Osteoblast (primary cell): ENCODE data around the gene RNASE13. TPM values are rescaled to one million over a fixed set of nuclear protein-coding genes. Genes with fewer than 3 reads are reported as not detected.
A peak's percentile ranks its signal among the peaks of the same experiment; 100 is the strongest.

ENCODE experiments used
- DNase-seq: peaks from one replicate; pipeline ENCODE4 v3.0.0; 2011; ENCODE audit warnings: low spot score, mixed read lengths; ENCODE audit not compliant: insufficient read length; ENCODE audit errors: missing footprints
- H2AFZ ChIP-seq: 2 replicates; pipeline ENCODE4 v1.6.0; 2011; ENCODE audit warnings: mild to moderate bottlenecking, low read length
- H3K27ac ChIP-seq: 2 replicates; pipeline ENCODE4 v1.5.1; 2011; ENCODE audit warnings: mild to moderate bottlenecking, low read depth, low read length, moderate library complexity
- H3K27me3 ChIP-seq: 2 replicates; pipeline ENCODE4 v1.6.0; 2012; ENCODE audit warnings: mild to moderate bottlenecking, control low read depth, inconsistent platforms, low read length, moderate library complexity; ENCODE audit not compliant: insufficient read depth
- H3K36me3 ChIP-seq: 2 replicates; pipeline ENCODE4 v1.5.1; 2011; ENCODE audit warnings: mild to moderate bottlenecking, low read length, control low read depth, moderate library complexity; ENCODE audit not compliant: insufficient read depth
- H3K4me1 ChIP-seq: 2 replicates; pipeline ENCODE4 v1.5.1; 2011; ENCODE audit warnings: mild to moderate bottlenecking, low read length, control low read depth, moderate library complexity; ENCODE audit not compliant: insufficient read depth
- H3K4me2 ChIP-seq: 2 replicates; pipeline ENCODE4 v1.6.0; 2011; ENCODE audit warnings: mild to moderate bottlenecking, low read length; ENCODE audit not compliant: insufficient read depth
- H3K4me3 ChIP-seq: fragments of 200-600 bp; sonication (generic); 3 replicates; pipeline ENCODE4 v1.5.1; 2012; ENCODE audit warnings: mild to moderate bottlenecking, low read length, inconsistent platforms; ENCODE audit not compliant: insufficient read depth
- H3K79me2 ChIP-seq: 2 replicates; pipeline ENCODE4 v1.6.0; 2012; ENCODE audit warnings: mild to moderate bottlenecking, low read length, control low read depth, inconsistent platforms; ENCODE audit not compliant: insufficient read depth
- H3K9me3 ChIP-seq: 2 replicates; pipeline ENCODE4 v1.5.1; 2011; ENCODE audit warnings: low read depth, low read length, control low read depth
- H4K20me1 ChIP-seq: 2 replicates; pipeline ENCODE4 v1.6.0; 2012; ENCODE audit warnings: mild to moderate bottlenecking, low read length, control low read depth; ENCODE audit not compliant: insufficient read depth
- total RNA-seq: library from RNA; depleted of rRNA; stranded (reverse); fragments of >200 nt; gene quantifications from 2 replicates; pipeline ENCODE4 v1.2.3, GENCODE V29; 2012
- TF ChIP-seq, protein P1 (sequence below): IDR thresholded peaks from 2 replicates; pipeline ENCODE4 v1.5.1; 2011; ENCODE audit warnings: mild to moderate bottlenecking, low read depth, low read length, moderate library complexity; ENCODE audit errors: extremely low read depth

Gene RNASE13
- total RNA-seq, 1 donor = not detected

DNA sequence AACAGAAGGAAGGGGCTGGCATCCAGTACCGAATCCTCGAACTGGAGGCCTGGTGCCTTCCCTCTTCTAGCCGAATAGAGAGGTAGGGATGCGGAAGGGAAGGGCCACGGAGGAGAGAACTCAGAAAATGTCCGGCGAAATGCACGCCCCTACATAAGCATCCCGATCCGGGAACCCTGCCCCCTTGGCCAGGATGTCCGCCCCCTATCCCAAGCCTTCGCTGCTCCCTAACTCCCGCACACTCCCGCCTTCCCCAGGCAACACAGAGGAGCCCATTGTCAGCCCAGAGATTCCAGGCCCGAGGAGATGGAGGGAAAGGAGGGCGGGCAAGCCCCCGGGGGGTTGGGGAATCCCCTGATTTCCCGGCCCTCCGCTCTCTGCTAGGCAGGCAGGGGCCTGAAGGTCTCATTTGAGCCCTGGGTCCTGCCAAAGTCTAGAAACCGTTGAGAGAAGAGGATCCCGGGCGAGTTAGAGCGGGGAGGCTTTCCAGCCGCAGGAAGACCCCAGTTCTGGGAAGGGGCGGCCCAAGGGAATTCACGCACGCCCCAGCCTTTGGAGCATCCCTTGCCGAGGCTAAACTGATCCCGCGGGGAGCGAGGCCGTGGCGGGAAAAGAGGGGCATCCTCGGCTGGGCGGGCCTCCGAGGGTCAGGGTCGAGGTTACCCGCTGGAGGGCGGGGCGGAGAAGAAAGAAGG is 34.9 kb upstream of the RNASE13 start:
- TF ChIP-seq, protein P1, sequence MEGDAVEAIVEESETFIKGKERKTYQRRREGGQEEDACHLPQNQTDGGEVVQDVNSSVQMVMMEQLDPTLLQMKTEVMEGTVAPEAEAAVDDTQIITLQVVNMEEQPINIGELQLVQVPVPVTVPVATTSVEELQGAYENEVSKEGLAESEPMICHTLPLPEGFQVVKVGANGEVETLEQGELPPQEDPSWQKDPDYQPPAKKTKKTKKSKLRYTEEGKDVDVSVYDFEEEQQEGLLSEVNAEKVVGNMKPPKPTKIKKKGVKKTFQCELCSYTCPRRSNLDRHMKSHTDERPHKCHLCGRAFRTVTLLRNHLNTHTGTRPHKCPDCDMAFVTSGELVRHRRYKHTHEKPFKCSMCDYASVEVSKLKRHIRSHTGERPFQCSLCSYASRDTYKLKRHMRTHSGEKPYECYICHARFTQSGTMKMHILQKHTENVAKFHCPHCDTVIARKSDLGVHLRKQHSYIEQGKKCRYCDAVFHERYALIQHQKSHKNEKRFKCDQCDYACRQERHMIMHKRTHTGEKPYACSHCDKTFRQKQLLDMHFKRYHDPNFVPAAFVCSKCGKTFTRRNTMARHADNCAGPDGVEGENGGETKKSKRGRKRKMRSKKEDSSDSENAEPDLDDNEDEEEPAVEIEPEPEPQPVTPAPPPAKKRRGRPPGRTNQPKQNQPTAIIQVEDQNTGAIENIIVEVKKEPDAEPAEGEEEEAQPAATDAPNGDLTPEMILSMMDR = no peak
- no peaks in the 10 kb centered on the region for H3K27me3 ChIP-seq
- H3K4me2 ChIP-seq = peak overlapping the region; percentile 92
- no peaks in the 10 kb centered on the region for H3K9me3 ChIP-seq
- peak overlapping the region; percentile 87 for H2AFZ ChIP-seq
- H3K4me3 ChIP-seq = peak overlapping the region; percentile 76
- H3K4me1 ChIP-seq = peaks cover 35% of the 10 kb centered on the region
- H3K36me3 ChIP-seq = peaks cover 15% of the 10 kb centered on the region
- peak; percentile 88 for DNase-seq
- H4K20me1 ChIP-seq = peaks cover 15% of the 10 kb centered on the region
- H3K79me2 ChIP-seq = peaks cover 17% of the 10 kb centered on the region
- H3K27ac ChIP-seq = peak overlapping the region; percentile 63

DNA sequence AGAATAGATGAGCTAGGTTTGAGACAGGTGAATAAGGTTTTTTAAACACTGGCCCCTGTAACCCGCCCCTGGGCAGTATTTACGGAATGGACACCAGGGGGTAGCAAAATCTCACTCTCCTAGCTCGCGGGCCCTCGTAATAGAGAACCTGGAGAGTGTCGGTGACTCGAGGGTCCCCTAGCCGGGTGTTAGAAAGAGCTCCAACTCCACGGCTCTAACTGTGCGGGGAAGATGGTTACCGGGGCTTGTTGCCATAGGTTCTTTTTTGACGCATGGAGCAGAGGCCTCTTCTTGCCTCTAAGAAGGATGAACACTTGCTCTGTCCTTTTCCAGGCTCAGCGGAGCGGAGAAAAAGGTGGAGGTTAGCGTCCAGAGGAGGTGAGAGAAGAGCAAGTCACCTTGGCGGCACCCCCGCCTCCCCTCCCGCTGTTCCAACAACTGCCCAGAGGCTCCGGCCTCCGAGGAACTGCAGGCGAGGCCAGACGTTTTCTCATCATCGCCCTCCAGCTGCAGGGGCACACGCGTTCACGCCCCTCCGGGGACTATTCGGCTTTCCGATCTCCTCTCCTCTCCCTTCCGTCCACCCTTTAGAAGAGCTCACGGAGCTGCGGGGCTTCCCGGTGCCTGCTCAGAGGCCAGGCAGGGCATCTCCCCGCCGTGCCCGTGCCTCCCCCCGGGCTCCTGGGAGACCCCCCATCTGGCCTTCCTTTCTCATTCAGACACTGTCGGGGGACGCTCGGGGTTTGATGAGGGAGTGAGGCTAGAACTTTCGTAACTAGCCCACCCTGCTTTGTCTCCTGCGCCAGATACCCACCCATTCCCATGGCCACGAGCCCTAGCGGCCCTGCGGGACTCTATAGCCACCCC is 34.1 kb upstream of the RNASE13 start:
- Histone ChIP-seq H2AFZ (peak overlapping the region; percentile 87), H3K27me3 (no peaks in the 10 kb centered on the region), H3K4me1 (peaks cover 37% of the 10 kb centered on the region), H3K79me2 (peaks cover 11% of the 10 kb centered on the region), H3K4me2 (peak overlapping the region; percentile 92), H3K9me3 (no peaks in the 10 kb centered on the region), H3K27ac (peak overlapping the region; percentile 63), H3K36me3 (peaks cover 10% of the 10 kb centered on the region), H3K4me3 (peak overlapping the region; percentile 76), H4K20me1 (peaks cover 10% of the 10 kb centered on the region)
- TF ChIP-seq, protein P1 = peak; percentile 67
- DNase-seq = peak; percentile 88

DNA sequence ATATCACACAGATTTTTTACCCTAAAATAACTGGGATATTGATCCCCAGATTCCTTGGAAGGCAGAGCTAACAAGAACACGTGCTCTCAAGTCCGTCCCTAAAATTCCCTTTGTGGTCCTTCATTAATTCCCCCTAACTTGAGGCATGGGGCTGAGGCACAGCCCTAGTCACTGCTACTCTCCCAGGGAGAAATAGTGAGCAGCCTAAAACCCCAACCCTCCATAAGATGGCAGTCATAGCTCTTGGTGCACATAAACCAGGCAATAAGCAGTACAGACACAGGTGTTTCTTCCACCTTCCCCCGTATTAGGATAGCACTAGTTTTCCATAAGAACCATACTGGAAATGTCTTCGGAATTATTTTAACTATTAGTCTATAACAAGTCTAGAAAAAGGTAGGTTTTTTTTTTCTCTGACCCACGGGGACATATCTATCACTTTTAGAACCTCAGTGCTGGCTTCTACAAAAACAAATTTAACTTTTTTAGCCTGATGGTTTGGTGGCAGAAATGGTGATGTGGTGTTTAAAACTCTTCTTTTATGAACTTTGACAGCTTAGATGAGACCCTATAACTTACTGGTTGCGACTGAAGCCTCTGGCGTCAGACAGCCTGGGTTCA is 32.4 kb upstream of the RNASE13 start:
- DNase-seq = peak; percentile 76
- Histone ChIP-seq H3K36me3 (no peaks in the 10 kb centered on the region), H3K9me3 (no peaks in the 10 kb centered on the region), H3K79me2 (no peaks in the 10 kb centered on the region), H3K27ac (no peak overlapping the region), H3K27me3 (no peaks in the 10 kb centered on the region), H3K4me1 (peaks cover 33% of the 10 kb centered on the region), H2AFZ (no peak overlapping the region), H4K20me1 (no peaks in the 10 kb centered on the region), H3K4me2 (no peak overlapping the region), H3K4me3 (no peak overlapping the region)
- TF ChIP-seq, protein P1 = peak; percentile 22

DNA sequence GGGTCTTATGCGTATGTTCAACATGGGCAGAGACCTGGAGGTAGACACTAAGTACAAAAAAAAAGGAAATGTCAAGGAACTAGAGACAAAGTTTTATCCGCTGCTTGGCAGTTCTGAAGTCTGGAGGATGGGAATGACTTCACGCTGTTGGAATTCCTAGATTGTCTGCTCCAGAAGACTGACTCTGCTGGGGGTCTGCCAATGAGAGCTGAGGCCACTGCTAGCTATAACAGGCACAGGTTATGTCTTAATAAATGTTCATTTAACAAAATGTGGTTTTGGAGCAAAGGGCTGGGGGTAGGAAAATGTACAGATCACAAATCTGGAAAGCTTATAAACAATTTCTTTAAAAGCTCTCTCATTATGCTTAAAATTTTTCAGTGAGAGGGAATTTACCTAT is 28.9 kb upstream of the RNASE13 start:
- H3K4me3 ChIP-seq = no peak overlapping the region
- H3K27me3 ChIP-seq = no peaks in the 10 kb centered on the region
- no peak overlapping the region for H2AFZ ChIP-seq
- no peaks in the 10 kb centered on the region for H4K20me1 ChIP-seq
- peak; percentile 86 for DNase-seq
- no peaks in the 10 kb centered on the region for H3K36me3 ChIP-seq
- peak overlapping the region; percentile 8 for H3K4me2 ChIP-seq
- no peak overlapping the region for H3K27ac ChIP-seq
- TF ChIP-seq, protein P1 = no peak
- no peaks in the 10 kb centered on the region for H3K79me2 ChIP-seq
- peaks cover 27% of the 10 kb centered on the region for H3K4me1 ChIP-seq
- H3K9me3 ChIP-seq = no peaks in the 10 kb centered on the region
